Mesenteric fat pad (tissue), 1 donor: Measurements from ENCODE around the gene LCN6. TPM values are rescaled to one million over a fixed set of nuclear protein-coding genes. Genes with fewer than 3 reads are reported as not detected.
"Not testable (repeated sequence)": the region's sequence is repeated elsewhere in the genome, so short reads cannot be mapped to it uniquely, and the experiment has no call there.

Experiments
- DNase-seq: peaks from one replicate; pipeline ENCODE4 v3.0.0-alpha.2; 2020; ENCODE audit warnings: low spot score
- total RNA-seq: library from RNA; stranded (reverse); fragmentation: NEBNext Ultra II Directional; extraction: Animal tissue kit (Norgen Biotek cat#: 25700); gene quantifications from one replicate; pipeline ENCODE4 v1.2.1, GENCODE V29; 2021
- donor health status: DM: yes; HTN: yes; CAD: no.

The LCN6 gene
- total RNA-seq, 1 donor from 2014 or later: 16.2 TPM

DNA sequence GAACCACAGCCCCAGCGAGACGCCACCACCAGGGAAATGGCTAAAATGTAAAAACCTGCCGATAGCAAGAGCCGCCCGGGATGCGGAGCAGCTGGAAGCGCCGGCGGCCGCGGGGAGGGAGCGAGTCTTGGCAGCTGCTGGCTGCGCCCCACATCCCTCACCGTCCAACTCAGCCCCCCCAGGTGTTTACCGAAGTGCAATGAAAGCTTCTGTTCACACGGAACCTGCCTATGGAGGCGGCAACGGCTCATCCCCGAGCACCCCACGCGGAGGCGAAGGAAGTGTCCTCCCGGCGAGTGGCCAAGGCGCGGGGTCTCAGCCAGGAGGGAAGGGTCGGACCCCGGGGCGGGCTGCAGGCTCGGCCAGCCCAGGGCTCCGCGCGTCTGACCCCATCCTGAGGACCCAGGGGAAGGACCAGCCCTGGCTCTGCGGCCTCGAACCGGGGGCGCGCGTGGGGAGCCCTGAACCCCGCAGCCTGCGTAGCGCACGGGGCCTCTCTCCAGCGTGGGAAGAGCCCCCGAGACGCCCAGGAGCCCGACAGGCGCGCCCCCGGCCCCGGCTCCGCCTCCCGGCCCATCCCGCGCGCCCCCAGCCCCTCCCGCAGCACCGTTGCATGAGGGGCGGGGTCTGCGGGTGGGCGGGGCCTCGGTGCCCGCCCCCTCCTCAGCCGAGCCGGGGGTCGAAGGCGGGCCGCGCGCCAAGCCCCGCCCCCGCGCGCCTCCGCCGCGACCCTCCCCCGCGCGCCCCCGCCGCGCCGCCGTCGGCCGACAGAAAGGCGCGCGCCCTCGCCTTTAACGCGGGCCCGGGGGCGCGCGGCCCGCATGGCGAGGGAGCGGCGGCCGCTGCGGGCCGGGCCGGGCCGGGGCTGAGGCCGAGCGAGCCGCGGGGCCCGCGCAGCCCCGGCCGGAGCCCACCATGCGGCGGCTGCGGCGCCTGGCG lies 36.3 kb downstream of the LCN6 start, which contains the start of gene DIPK1B:
Gene DIPK1B, plus strand, starts transcription at position 822 of the 939 bp plus-strand sequence. Its CDS starts 94 bp downstream, at position 916.
- DNase-seq: no peak

DNA sequence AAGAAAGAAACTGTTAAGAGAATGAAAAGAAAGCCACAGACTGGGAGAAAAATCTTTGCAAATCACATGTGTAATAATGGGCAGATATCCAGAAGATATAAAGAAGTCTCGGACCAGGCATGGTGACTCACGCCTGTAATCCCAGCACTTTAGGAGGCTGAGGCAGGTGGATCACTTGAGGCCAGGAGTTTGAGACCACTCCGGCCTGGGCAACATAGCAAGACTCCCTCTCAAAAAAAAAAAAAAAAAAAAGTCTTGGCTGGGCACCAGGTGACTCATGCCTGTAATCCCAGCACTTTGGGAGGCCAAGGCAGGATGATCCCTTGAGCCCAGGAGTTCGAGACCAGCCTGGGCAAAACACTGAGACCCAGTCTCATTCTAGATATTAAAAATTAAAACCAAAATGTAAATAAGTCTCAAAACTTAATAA lies 37.1 kb downstream of the LCN6 start:
- DNase-seq: not testable (repeated sequence)

- DNase-seq: no peak
Observed at GRCh38 chr9:136710543-136710942, 37.8 kb downstream of the LCN6 start.

DNA sequence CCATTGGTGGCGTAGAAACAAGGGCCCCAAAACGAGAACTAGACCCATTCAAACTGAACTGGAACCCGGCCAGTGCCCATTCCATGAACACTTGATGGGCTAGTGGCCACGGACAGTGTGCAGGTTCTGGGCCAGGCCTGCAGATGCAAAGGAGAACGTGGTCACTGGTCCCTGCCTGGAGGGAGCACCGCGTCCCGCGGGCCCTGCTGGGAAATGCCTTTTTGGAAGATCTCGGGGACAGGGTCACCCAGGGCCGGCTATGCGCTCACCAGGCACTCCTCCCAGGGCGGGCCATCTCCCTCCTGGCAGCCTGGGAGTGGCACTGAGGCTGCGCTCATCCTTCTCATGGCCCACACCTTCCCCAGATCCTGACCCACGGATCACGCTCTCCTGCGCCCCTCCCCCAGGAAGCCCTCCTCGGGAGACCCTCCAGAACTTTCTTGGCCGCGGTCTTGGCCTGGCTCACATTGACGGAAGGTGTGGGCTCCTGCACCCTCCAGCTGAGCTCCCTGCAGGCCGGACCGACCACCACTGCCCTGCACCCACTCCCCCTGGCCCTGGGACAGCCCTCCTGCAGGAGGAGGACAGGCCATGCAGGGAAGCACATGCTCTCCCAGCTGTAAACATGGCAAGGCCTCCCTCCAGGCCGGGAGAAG lies 38.7 kb downstream of the LCN6 start:
- DNase-seq: no peak

- DNase-seq: no peak
Observed at GRCh38 chr9:136707849-136708517, 40.3 kb downstream of the LCN6 start.

DNA sequence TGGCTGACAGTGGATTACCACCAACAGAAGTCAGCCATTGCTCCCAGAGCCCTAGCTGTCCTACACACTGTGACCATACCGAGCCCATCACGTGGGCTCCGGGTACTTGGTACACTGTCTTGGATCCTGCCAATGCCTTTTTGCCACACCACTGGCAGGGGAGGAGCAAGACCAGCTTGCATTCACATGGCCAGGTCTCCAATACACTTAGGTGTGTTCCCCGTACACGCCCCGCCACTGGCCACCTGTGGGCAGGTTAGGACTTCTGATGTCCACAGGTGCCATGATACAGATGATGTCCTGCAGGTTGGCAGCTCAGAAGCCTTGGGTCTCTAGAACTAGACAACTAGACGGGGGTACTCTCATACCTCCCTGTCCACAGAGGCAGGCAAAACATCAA lies 41.3 kb downstream of the LCN6 start:
- DNase-seq: no peak

GRCh38 chr9:136705564-136705963 lies 42.8 kb downstream of the LCN6 start:
- no peak for DNase-seq

DNA sequence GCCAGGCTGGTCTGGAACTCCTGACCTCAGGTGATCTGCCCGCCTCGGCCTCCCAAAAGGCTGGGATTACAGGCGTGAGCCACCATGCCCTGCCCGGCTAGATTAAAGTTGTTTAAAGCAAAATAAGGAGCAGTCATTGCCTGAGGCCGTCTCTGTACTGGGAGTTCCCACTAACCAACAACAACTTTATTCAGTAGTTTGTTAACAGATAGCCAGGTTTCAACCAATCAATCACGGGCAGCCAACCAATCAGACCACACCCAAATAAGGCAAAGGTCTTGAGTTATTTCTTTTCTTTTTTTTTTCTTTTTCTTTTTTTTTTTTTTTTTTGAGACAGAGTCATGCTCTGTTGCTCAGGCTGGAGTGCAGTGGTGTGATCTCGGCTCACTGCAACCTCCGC lies 43.6 kb downstream of the LCN6 start:
- DNase-seq: not testable (repeated sequence)

- no peak for DNase-seq
Observed at GRCh38 chr9:136703276-136703860, 45.0 kb downstream of the LCN6 start.

- DNase-seq: no peak
Observed at GRCh38 chr9:136701668-136702053, 46.7 kb downstream of the LCN6 start.

DNA sequence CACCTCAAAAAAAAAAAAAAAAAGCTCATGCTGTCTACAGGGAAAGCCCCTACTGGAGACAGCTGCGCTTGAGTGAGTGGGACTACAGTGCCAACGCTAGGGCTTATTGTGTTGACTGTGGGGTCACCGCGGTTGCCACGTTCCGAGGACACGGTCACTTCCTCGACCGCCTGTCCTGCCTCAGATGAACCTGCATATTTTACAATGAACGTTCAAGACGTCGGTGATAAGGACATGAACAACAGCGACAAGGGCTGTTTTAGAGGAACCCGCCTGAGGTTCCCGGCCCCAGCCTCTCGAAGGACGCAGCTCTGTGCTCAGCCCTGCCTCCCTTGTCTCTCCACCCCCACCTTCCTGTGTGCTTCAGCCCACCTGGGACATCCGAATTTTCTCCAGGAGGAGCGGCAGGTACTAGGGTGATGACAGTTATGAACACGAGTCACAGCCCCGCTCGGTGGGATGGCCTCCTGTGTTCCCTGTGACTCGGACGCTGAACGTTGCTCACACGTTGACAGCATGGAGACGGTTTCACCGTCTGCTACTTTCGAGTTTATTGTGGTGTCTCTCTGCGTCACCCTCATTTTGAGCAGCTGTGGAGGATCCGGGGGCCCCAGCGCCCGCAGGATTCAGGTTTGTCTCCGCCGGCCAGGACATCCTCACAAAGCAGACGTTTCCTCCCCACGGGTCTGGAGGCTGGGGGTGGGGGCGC lies 47.2 kb downstream of the LCN6 start:
- no peak for DNase-seq

DNA sequence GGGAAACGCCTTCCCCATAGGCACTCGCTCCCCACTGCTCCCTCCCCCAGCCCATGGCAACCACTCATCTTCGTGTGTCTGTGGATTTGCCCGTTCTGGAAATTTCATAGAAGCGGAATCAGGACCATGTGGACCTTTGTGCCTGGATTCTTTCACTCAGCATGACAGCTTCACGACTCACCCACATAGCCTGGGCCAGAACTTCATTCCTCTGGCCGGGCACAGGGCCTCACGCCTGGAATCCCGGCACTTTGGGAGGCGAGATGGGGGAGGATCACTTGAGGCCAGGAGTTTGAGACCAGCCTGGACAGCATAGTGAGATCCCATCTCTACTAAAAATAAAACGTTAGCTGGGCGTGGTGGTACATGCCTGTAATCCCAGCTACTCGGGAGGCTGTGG lies 48.0 kb downstream of the LCN6 start:
- DNase-seq: no peak

GRCh38 chr9:136698635-136699246 lies 49.6 kb downstream of the LCN6 start:
- no peak for DNase-seq

DNA sequence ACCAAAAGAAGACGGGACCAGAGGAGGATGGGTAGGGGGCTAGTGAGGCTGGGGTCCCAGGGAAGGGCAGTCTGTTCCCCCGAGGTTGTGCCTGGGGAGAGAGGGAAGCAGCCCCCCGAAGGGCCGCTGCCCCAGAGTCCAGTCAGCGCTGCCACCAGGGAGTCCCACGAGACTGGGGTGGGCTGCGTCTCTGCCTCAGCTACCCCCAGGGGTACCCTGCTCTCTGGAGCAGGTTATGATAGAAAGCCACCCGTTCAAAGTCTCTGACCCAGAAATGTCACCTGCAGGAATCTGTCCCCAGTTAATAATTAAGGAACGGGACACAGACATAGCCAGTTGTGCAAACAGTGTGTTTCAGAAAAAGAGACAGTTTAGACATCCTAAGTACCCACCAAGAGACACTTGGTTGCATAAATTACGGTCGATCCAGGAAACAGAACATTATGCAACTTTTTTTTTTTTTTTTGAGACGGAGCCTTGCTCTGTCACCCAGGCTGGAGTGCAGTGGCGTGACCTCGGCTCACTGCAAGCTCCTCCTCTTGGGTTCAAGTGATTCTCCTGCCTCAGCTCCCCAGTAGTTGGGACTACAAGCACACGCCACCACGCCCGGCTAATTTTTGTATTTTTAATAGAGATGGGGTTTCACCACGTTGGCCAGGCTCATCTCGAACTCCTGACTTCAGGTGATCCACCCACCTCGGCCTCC lies 50.4 kb downstream of the LCN6 start:
- no peak for DNase-seq

GRCh38 chr9:136697146-136697820 lies 51.0 kb downstream of the LCN6 start:
- no peak for DNase-seq

DNA sequence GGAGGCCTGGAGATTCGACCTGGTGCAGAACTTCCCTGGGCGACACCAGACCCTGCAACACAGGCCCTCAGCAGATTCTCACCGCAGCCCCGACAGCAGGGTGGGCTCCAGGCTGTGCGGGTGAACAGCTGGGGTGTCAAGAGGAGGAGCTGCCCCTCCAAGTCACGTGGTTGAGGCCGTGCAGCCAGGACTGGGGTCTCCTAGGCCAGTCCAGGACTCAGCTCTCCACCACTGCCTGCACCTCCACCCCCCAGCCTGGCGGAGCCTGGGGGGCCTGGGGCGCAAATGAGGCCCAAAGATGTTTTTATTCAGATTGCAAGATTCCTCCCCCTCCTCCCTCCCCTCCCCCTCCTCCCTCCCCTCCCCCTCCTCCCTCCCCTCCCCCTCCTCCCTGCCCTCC lies 51.8 kb downstream of the LCN6 start:
- DNase-seq: no peak

DNA sequence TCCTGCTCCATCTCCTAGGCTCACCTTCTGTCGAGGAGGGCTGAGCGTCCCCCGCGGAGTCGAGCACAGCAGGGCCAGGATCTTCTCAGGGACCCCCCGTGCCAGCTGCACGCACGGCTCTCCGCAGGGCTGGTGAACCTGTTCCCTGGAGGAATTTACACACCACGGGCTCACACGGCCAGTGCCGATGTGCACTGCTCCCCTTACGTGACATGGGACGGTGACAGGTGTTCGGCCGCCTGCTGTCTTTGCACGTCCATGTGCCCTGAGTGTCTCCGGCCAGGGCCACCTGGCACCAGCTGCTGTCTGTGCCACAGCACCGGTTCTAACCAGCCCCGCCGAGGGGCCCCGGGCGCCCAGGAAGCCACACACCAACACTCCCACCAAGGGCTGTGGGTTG lies 52.4 kb downstream of the LCN6 start:
- no peak for DNase-seq

DNA sequence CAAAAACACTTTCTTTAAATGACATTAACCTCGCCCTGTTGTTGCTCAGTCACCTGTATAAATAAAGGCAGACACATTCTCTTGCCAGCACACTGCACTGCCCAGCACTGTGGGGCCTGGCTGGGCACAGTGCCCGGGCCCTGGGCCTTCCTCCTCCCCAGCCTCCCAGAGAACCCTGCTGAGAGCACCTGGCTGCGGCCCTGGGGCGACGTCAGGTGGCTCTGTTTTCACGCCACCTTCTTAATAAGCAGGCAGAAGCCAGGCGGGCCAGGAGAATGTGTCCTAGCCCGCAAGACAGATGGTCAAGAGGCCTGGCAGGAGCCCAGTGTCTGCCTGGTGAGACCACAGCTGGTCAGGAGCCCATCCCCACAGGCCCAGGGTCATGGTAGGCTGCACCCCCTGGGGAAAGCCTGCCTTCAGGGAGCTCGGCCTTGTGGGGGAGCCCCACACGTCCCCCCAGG lies 52.9 kb downstream of the LCN6 start:
- DNase-seq: no peak

DNA sequence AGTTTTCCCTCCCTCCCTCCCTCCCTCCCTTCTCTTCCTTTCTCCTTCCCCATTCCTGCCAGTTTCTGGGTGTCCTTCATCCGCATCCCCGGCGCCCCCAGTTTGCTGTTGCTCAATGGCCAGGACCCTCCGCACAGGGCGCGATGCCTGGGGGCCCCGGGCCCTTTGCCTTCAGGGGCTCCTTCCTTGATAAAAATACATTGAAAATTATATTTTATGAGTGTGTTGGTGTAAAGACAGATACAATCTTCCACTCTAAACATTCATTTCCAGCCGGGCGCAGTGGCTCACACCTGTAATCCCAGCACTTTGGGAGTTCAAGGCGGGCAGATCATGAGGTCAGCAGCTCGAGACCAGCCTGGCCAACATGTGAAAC lies 53.5 kb downstream of the LCN6 start:
- no peak for DNase-seq
